RPMI7951 (cell line): ENCODE measurements around the gene NQO1. TPM values are rescaled to one million over a fixed set of nuclear protein-coding genes. Genes with fewer than 3 reads are reported as not detected.

Experiments used
- DNase-seq: peaks from one replicate; pipeline ENCODE4 v3.0.0-alpha.2; 2012; ENCODE audit warnings: low read depth
- total RNA-seq: library from RNA; depleted of rRNA; stranded (reverse); fragments of >200 nt; shearing (Covaris generic); gene quantifications from 2 replicates; pipeline ENCODE4 v1.2.3, GENCODE V29; 2014

Gene NQO1
- total RNA-seq, 1 experiment from 2014 or later = 2,459 TPM

DNA sequence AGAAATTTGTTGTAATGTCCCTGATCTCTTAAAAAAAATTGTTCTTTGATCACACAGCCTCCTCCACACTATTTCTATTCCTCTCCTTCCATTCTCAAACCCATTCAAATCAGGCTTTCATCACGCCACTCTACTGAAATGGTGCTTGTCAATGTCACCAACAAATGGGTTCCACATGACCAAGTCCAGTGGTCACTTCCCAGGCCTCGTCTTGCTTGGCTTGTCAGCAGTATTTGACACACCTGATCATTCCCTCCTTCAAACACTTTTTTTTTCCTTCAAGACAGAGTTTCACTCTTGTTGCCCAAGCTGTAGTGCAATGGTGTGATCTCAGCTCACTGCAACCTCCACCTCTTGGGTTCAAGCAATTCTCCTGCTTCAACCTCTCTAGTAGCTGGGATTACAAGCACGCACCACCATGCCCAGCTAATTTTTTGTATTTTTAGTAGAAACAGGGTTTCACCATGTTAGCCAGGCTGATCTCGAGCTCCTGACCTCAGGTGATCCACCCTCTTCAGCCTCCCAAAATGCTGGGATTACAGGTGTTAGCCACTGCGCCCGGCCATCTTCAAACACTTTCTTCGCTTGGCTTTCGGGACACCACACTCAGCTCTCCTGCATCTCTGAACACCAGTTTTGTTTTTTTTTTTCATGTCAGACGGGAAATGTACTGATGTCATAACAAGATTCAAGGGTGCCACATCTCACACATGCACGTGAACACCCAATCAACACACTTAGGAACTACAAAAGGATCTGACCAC, 18.3 kb downstream of the NQO1 start:
- no peak for DNase-seq

DNA sequence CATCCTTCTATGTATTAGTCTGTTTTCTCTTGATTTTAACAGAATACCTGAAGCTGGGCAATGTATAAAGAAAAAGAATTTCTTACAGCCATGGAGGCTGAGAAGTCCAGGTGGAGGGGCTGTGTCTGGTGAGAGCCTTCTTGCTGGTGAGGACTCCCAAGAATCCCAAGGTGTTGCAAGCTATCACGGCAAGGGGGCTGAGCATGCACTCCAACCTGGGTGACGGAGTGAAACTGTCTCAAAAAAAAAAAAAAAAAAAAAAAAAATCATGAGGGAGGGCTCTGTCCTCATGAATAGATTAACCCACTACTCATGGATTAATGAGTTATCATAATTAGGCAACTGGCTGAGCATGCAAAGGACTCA, 19.4 kb downstream of the NQO1 start:
- no peak for DNase-seq

DNA sequence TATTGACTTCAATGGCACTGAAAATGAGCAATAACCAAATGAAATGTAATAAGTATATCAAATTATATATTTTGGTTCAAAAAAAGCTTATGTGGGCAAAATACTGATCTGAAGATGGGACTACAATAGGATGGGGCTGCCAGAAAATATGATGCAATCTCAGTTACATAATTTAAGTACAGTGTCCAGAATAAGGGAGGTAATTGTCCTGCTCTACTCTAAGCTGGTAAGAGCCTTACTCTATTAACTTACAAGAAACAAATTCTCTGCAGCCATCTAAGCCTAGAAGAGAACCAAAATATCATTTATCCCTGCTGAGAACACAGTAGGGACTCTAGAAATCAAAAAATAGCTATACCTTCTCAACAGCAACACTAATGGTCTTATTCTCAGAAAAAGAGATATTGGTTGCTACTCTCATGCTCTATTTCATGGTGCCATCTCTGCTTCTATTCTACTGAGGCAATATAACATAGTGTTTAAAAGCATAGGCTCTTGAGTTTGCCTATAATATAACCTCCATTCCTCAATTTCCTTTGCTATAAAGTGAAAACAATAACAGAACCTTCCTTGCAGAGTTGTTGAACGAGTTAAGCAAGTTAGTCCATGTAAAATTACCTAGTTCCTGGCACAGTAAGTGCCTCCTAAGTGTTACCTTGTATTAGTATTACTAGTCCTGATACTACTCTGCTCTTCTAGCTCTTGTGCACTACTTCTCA, 19.9 kb downstream of the NQO1 start:
- no peak for DNase-seq

DNA sequence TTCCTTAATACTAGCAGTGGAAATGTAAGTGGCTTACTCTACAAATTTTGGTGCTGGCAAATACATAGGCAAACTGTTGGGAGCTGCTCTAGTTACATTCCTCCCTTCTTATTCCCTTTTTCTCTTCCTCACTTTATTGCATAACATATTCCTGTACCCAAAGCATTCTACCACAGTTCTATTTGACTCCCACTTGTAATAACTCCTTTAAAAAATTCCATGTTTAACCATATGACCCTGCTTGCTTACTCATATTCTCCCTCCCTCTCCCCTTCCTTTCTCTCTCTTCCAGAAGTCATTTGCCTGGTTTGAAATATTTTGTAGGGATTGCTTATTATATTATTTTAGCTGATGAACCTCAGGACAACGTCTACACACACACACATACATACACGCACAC, 22.7 kb downstream of the NQO1 start:
- no peak for DNase-seq

DNA sequence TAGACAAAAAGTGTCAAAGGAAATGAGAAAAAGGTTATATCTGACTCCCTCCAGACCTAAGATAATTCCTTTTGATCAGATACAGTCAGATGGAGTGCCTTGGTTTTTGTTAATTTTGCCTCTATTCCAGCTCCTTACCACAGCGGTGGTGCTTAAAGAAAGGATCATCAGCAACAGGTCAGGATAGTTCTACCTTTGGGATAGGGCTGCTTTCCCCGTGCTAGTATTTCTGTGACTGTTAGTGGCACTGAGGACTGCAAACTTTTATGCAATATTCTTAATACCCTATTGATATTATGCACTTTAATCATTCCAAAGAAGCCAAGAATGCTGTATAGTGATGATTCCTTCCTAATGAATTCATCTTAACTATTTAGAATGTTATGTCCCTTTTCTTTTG, 24.5 kb downstream of the NQO1 start:
- no peak for DNase-seq

DNA sequence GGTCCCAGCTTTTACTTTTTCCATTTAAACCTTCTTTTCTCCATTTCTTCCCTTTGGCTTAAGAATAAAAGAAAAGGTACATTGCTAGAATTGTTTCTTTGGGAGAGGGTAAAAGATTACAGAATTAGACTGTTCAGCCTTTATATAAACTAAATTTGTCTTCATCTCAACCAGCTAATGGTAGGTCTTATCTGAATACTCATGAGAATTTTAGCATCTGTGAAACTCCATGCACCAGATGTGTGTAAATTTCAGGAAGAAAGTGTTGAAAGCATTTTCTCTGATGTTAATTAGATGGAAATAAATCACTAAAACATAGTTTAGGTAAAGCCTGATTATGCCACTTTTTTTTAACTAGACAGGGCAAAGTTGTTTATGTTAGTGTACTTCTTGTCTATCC, 24.9 kb downstream of the NQO1 start:
- no peak for DNase-seq

DNA sequence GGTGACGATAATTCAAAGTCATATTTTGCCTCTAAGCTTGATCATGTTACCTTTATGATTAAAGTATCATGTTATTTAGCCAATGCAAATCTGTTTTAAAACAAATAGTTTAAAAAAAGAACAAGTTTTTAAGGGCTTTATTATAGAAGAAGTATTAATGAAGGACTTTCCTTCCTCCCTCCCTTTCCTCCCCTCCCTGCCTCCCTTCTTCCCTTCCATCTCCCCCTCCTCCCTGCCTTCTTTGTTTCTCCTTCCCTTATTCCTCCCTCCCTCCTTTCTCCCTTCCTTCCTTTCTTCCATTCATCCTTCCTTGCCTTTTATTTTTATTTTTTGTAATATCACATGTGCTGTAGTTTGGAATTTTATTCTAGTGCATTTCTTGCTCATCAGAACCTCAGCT, 26.4 kb downstream of the NQO1 start:
- DNase-seq = no peak

DNA sequence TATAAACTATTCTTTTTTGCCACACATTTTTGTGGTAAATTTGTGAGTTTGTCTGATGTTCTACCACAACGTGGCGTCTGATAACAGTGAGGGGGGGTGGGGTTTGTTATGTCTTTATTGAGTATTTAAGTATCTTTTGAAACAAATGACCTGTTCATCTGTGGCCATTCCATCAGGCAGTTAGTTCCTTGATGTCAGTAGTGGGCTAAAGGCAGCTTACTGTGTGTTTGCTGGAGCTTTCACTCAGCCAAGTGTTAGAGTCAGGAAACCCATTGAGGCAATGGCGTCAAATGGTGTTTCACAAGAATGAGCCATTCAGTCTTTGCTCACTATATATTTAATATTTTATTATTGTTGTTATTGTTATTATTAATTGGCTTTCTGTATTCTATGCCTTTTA, 28.0 kb downstream of the NQO1 start:
- DNase-seq = no peak

DNA sequence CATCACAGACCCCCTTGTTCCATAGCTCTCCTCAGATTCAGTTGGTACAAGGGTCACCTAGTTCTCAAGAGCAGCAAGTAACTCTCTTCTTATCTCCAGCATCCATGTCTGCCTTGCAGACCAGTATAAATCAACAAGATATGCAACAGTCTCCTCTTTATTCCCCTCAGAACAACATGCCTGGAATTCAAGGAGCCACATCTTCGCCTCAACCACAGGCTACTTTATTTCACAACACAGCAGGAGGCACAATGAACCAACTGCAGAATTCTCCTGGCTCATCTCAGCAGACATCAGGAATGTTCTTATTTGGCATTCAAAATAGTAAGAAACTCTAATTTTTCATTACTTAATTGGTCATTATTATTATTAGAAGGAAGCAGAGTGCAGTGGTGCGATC, 32.4 kb downstream of the NQO1 start:
- DNase-seq = no peak

DNA sequence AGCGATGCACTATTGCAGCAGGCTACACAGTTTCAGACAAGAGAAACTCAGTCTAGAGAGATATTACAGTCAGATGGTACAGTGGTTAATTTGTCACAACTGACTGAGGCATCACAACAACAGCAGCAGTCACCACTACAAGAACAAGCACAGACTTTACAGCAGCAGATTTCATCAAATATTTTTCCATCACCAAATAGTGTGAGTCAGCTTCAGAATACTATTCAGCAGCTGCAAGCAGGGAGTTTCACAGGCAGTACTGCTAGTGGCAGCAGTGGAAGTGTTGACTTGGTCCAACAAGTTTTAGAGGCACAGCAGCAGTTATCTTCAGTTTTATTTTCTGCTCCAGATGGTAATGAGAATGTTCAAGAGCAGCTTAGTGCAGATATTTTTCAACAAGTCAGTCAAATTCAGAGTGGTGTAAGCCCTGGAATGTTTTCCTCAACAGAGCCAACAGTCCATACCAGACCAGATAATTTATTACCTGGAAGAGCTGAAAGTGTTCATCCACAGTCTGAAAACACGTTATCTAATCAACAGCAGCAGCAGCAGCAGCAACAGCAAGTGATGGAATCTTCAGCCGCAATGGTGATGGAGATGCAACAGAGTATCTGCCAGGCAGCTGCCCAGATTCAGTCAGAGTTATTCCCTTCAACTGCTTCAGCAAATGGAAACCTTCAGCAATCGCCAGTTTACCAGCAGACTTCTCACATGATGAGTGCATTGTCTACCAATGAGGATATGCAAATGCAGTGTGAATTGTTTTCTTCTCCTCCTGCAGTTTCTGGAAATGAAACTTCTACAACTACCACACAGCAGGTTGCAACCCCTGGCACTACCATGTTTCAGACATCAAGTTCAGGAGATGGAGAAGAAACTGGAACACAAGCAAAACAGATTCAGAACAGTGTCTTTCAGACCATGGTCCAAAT, 34.1 kb downstream of the NQO1 start:
- no peak for DNase-seq

DNA sequence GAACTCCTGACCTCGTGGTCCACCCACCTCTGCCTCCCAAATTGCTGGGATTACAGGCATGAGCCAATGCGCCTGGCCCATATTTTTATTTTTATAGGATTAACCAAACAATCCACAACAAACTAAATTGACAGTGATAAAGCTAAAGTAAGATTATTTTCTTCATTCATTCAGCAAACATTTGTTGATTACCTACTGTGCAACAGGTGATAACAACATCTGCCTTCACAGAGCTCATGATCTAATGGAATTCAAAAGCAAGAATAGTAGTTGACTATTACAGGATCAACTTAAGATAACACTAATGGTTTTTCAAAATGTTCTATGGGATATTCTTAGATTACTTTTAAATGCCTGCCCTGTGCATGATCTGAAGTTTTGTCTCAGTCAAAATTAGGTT, 37.8 kb downstream of the NQO1 start:
- DNase-seq = no peak

DNA sequence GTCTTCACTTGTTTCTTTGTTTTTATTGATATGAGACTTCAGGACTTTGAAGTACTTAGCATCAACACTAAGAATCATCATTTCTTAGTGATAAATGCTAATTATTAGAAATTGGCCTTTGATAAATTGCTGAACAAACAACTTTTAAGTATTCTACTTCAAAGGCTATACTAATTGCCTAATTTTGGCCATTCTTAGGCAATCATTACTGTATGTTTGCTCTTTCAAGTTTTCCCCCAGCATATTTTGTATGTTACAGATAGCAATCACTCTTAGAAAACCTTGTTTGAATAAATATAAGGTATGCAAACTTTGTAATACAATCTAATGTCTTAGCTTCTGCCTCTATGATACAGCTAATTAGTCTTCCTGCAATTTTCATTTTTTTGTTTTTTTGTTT, 46.0 kb downstream of the NQO1 start:
- no peak for DNase-seq

DNA sequence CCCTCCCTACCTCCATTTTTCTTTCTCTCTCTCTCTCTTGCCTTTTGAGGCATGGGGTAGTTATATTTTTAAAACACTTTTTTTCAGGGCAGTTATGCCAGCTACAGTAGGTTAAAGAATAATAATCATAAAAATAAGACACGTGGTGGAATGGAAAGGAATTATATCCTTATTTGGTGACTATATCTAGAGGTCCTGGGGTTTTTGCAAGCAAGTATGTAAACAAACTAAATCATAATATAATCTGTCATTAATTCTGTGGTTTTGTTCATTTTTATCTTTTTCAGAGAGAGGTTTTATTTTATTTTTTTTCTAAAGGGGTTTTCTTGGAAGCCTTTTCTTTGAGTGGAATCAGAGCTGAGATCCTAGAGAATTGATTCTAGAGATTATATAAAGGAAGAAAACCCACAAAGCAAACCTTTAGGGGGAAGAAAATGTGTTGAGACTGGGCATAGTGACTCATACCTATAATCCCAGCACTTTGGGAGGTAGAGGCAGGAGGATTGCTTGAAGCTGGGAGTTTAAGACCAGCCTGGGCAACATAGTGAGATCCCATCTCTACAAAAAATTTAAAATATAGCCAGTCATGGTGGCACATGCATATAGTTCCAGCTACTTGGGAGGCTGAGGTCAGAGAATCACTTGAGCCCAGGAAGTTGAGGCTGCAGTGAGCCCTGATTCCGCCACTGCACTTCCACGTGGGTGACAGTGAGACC, 53.2 kb downstream of the NQO1 start:
- no peak for DNase-seq

DNA sequence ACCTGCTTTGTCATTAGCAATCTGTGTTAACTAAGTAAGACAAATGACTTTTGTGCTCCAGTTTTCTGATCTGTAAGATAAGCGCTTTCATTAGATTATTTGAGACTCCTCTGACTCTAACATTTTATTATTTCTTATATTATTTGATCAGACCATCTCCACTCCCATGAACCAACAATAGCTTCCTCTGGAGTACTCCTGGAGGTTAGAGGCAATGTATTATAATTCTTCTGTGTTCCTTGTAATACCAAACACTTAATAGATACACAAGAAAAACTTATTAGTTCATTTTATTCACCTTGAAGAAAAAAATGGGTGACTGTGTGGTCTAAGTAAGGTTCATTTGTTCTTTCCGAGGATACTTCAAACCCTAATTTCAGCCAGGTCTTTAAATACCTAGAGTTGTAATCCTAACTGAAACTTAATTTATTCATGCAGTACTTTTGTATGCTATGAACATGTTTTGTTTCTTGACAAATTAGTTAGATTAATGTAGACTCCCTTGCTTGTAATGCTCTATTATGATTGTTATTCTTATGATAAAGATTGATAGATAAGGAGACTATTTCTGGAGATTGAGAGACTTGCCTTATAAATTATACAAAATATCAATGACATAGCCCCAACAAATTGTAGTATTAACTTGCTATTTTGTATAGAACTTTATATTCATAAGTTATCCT, 53.9 kb downstream of the NQO1 start:
- DNase-seq = no peak

DNA sequence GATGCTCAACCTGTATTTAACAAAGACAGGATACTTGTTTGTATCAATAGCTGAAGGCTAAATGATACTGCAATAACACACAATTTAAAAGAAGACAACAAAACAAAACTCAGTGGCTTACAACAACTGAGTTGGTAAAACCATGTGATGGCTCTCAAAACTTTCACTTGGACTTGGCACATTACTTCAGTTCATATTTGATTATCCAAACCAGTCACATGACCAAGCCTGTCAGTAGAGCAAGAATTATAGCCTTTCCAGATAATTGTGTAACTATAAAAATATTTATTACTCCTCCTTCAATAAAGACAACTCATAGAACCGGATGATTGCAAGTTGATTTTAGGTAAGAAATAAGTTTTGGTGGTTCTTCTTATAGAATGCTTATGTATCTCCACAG, 56.8 kb downstream of the NQO1 start:
- no peak for DNase-seq

DNA sequence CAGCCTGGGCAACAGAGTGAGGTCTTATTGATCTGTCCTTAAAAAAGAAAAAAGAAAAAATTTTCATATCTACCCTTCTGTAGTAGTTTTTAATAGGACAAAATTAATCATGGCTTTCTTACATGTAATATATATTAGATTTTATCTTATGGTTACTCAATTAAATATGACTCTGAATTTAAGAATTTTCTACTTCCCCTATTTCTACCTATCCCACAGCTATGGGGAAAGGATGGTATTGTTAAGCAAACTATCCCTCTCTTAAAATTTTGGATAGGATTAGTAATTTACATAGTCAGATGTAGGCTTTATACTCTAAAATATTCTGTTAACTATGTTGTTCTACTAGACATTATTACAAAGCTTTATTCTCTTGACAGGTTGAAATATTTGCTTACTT, 62.5 kb downstream of the NQO1 start:
- no peak for DNase-seq

DNA sequence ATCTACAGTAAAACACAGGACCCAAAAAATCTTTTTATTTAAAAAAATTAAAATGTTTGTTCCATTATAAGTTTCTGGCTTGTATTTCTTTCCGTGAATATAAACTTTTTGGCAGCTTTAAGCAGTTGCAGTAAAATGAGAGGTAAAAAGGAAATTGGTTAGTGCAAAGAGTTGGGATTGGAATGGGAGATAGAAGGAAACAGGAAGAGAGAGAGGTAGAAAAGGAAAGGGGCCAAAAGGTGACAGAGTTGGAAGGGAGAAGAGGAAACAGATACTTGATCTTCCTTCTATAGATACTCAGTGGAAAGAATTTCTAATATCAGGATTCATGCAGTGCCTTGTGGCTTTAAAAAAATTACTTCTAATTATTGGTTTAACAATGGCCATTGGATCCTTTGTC, 63.5 kb downstream of the NQO1 start:
- DNase-seq = no peak

DNA sequence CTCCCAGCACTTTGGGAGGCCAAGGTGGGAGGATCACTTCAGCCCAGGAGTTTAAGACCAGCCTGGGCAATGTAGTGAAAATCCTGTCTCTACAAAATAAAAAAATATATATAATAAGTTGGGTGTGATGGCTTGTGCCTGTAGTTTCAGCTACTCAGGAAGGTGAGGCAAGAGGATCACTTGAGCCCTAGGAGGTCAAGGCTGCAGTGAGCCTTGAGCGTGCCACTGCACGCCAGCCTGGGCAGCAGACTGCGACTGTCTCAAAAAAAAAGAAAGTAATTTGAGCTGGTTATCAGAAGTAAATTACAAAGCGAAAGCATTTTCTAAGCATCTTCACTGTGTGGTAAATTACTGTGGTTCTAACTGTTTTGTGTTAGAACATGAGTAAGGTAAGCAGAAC, 66.2 kb downstream of the NQO1 start:
- DNase-seq = no peak
